Glutamatergic neuron (in vitro differentiated cells): ENCODE results near the gene RAB29. TPM values are rescaled to one million over a fixed set of nuclear protein-coding genes. Genes with fewer than 3 reads are reported as not detected.
"Not testable (repeated sequence)": the region's sequence is repeated elsewhere in the genome, so short reads cannot be mapped to it uniquely, and the experiment has no call there.

Experiments
- DNase-seq: peaks from one replicate; pipeline ENCODE4 v3.0.0; 2022
- H3K27ac Mint-ChIP-seq: one replicate; pipeline ENCODE4 v1.8.0; 2020; ENCODE audit warnings: mild to moderate bottlenecking, mixed read lengths, inconsistent platforms; ENCODE audit not compliant: unreplicated experiment
- H3K27me3 Mint-ChIP-seq: one replicate; pipeline ENCODE4 v1.8.0; 2020; ENCODE audit warnings: mild to moderate bottlenecking, moderate library complexity, mixed read lengths, inconsistent platforms; ENCODE audit not compliant: unreplicated experiment
- H3K36me3 Mint-ChIP-seq: one replicate; pipeline ENCODE4 v1.8.0; 2020; ENCODE audit warnings: mild to moderate bottlenecking, mixed read lengths, inconsistent platforms; ENCODE audit not compliant: unreplicated experiment
- H3K4me1 Mint-ChIP-seq: one replicate; pipeline ENCODE4 v1.8.0; 2020; ENCODE audit warnings: mild to moderate bottlenecking, low read depth, mixed read lengths, inconsistent platforms; ENCODE audit not compliant: unreplicated experiment
- H3K4me3 Mint-ChIP-seq: one replicate; pipeline ENCODE4 v1.8.0; 2020; ENCODE audit warnings: mild to moderate bottlenecking, mixed read lengths, inconsistent platforms; ENCODE audit not compliant: unreplicated experiment
- H3K9me3 Mint-ChIP-seq: one replicate; pipeline ENCODE4 v1.8.0; 2020; ENCODE audit warnings: mild to moderate bottlenecking, moderate library complexity, mixed read lengths, inconsistent platforms; ENCODE audit not compliant: unreplicated experiment
- CTCF ChIP-seq: fragments of 200-600 bp; sonication (generic); IDR thresholded peaks from one replicate; pipeline ENCODE4 v1.5.0; 2021; ENCODE audit not compliant: partially characterized antibody, unreplicated experiment
- total RNA-seq: library from RNA; stranded (reverse); fragmentation: NEBNext Ultra II Directional; extraction: Animal tissue kit (Norgen Biotek cat#: 25700); gene quantifications from one replicate; pipeline ENCODE4 v1.2.1, GENCODE V29; 2021; ENCODE audit not compliant: unreplicated experiment

Gene RAB29
- total RNA-seq, 1 donor from 2014 or later, result 1.7 TPM

DNA sequence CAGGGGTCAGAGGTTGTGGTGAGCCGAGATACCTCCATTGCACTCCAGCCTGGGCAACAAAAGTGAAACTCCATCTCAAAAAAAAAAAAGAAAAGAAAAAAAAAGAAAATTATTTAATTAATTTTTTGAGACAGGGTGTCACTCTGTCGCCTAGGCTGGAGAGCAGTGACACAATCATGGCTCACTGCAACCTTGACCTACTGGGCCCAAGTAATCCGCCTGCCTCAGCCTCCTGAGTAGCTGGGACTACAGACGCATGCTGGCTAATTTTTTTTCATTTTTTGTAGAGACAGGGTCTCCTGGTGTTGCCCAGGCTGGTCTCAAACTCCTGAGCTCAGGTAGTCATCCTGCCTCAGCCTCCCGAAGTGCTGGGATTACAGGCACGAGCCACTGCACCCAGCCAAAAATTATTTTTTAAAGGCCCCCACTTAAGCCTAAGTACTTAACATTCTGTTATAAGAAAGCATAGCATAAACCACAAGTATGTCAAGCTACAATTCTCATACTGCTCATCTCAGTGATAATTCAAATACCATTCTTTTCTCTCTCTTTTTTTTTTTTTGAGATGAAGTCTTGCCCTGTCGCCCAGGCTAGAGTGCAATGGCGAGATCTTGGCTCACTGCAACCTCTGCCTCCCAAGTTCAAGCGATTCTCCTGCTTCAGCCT, 45.2 kb downstream of the RAB29 start:
- Mint-ChIP-seq H3K4me3 (no peak overlapping the region), H3K27me3 (peaks cover 2% of the 10 kb centered on the region), H3K27ac (no peak overlapping the region), H3K9me3 (no peaks in the 10 kb centered on the region), H3K4me1 (no peaks in the 10 kb centered on the region), H3K36me3 (no peaks in the 10 kb centered on the region)
- DNase-seq, result no peak
- TF ChIP-seq CTCF, result no peak

DNA sequence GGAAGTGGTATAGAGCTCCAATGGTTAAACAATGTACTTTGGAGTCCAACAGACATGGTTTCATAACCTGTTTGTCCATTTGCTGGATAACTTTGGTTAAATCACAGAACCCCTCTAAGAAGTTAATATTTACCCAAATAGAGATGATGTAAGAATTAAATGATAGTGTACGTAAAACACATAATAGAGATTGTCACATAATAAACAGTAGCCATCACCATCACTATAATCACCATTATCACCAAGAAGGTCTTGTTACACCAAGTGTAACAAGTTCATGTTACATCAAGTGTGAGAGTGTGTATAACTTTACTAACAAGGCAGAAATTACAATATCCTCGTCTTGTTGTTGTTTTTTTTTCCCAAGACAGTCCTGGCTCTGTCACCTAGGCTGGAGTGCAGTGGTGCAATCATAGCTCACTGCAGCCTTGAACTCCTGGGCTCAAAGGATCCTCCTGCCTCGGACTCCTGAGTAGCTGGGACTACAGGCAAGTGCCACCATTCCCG, 48.6 kb downstream of the RAB29 start:
- Mint-ChIP-seq H3K4me3 (no peak overlapping the region), H3K4me1 (no peaks in the 10 kb centered on the region), H3K9me3 (no peaks in the 10 kb centered on the region), H3K36me3 (no peaks in the 10 kb centered on the region), H3K27me3 (peaks cover 2% of the 10 kb centered on the region), H3K27ac (no peak overlapping the region)
- TF ChIP-seq CTCF, result no peak
- no peak for DNase-seq

DNA sequence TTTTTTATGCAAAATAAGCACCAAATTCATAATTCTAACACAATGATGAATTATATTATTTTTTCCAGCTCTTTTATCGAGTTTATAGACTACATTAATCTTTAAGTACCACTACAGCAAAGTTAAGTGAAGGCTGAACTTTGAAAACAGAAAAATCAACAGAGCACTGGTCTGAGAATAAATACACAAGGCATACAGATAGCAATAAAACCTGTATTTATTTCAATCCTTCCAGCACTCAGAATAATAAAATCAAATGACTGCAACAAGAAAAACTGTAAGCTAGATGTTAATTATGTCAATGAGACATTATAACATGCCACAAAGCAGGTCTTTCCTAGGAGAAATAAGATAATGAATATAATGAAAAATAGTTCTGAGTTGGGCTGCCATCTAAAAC, 49.8 kb downstream of the RAB29 start:
- no peaks in the 10 kb centered on the region for H3K36me3 Mint-ChIP-seq
- no peaks in the 10 kb centered on the region for H3K4me1 Mint-ChIP-seq

GRCh38 chr1:205720740-205721139, 54.5 kb downstream of the RAB29 start:
- not testable (repeated sequence) for DNase-seq, H3K27me3 Mint-ChIP-seq, H3K9me3 Mint-ChIP-seq, H3K36me3 Mint-ChIP-seq, H3K27ac Mint-ChIP-seq, H3K4me3 Mint-ChIP-seq, H3K4me1 Mint-ChIP-seq

More for the DNA sequence above, 49.8 kb downstream of the RAB29 start:
- Mint-ChIP-seq H3K27me3 (peaks cover 2% of the 10 kb centered on the region), H3K4me3 (no peak overlapping the region), H3K9me3 (no peaks in the 10 kb centered on the region), H3K27ac (no peak overlapping the region)
- no peak for TF ChIP-seq CTCF
- DNase-seq, result no peak

DNA sequence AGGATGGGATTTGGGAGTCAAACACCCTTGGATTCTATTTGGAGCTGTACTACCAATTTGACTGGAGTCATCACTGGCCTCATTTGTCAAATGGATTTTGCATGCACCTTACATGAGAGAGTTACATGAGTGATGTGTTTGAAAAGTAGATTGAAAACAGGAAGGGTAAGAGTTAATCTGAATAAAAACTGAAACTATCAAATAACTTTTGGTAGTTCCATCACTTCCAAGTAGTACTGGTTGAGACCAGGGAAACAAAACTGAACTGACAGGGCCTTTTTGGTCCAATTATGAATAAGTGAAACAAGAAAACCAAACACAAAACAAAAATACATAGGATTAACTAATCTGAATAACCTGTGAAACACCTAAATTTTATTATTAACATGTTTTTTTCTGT, 55.5 kb downstream of the RAB29 start:
- H3K27ac Mint-ChIP-seq, result no peak overlapping the region

More for the DNA sequence above, 55.5 kb downstream of the RAB29 start:
- Mint-ChIP-seq H3K27me3 (no peaks in the 10 kb centered on the region), H3K36me3 (no peaks in the 10 kb centered on the region), H3K4me3 (no peak overlapping the region), H3K4me1 (no peaks in the 10 kb centered on the region), H3K9me3 (no peaks in the 10 kb centered on the region)
- no peak for DNase-seq
- no peak for TF ChIP-seq CTCF
